CD4-positive, CD25-positive, alpha-beta regulatory T cell (primary cell): ENCODE data around the gene NXPH2. TPM values are rescaled to one million over a fixed set of nuclear protein-coding genes. Genes with fewer than 3 reads are reported as not detected.

Source experiments
- ATAC-seq, 2 donors: fragments of 150-1000 bp; cut with Tn5 transposase; one replicate each; pipeline ENCODE4 v1.10.0; 2021; ENCODE audit warnings: low read depth in 2 of 2, moderate number of reproducible peaks in 2 of 2, moderate library complexity in 1 of 2
- DNase-seq, 3 donors: peaks; one replicate each; pipeline versions ENCODE4 v3.0.0 to v3.0.0-alpha.2; 2012 to 2022; ENCODE audit warnings: mixed read lengths in 1 of 3
- H3K27ac ChIP-seq: one replicate; pipeline ENCODE4 v1.7.0; 2013; ENCODE audit warnings: mild to moderate bottlenecking, low read length; ENCODE audit not compliant: insufficient read depth, poor library complexity, severe bottlenecking
- H3K27me3 ChIP-seq: one replicate; pipeline ENCODE4 v1.7.0; 2013; ENCODE audit warnings: low read length; ENCODE audit not compliant: control insufficient read depth, insufficient read depth
- H3K36me3 ChIP-seq: one replicate; pipeline ENCODE4 v1.7.0; 2013; ENCODE audit warnings: mild to moderate bottlenecking, low read length, moderate library complexity; ENCODE audit not compliant: control insufficient read depth, insufficient read depth
- H3K4me1 ChIP-seq: 2 replicates; pipeline ENCODE4 v1.7.0; 2013; ENCODE audit warnings: mild to moderate bottlenecking, low read length; ENCODE audit not compliant: insufficient read depth, control insufficient read depth, poor library complexity, severe bottlenecking
- H3K4me3 ChIP-seq: one replicate; pipeline ENCODE4 v1.7.0; 2013; ENCODE audit warnings: low read depth, mild to moderate bottlenecking, low read length, moderate library complexity
- H3K9me3 ChIP-seq, 2 experiments: 1 replicate in 1 of 2; 2 replicates in 1 of 2; pipeline ENCODE4 v1.7.0; 2013; ENCODE audit warnings: low read length in 2 of 2, mild to moderate bottlenecking in 1 of 2, moderate library complexity in 1 of 2; ENCODE audit not compliant: control insufficient read depth in 2 of 2
- H3K27ac Mint-ChIP-seq, 3 donors: one replicate each; pipeline ENCODE4 v1.8.0; 2020 to 2022; ENCODE audit warnings: mild to moderate bottlenecking in 3 of 3, mixed read lengths in 3 of 3, moderate library complexity in 2 of 3
- H3K27me3 Mint-ChIP-seq: one replicate; pipeline ENCODE4 v1.8.0; 2022; ENCODE audit warnings: mild to moderate bottlenecking, mixed read lengths
- H3K36me3 Mint-ChIP-seq: one replicate; pipeline ENCODE4 v1.8.0; 2020; ENCODE audit warnings: mixed read lengths
- H3K4me1 Mint-ChIP-seq, 4 donors: one replicate each; pipeline ENCODE4 v1.8.0; 2020 to 2022; ENCODE audit warnings: mixed read lengths in 4 of 4, mild to moderate bottlenecking in 1 of 4
- H3K4me3 Mint-ChIP-seq, 4 donors: one replicate each; pipeline ENCODE4 v1.8.0; 2020 to 2022; ENCODE audit warnings: mild to moderate bottlenecking in 4 of 4, mixed read lengths in 4 of 4, moderate library complexity in 3 of 4
- H3K9me3 Mint-ChIP-seq, 7 donors: one replicate each; pipeline ENCODE4 v1.8.0; 2020 to 2022; ENCODE audit warnings: mixed read lengths in 7 of 7, mild to moderate bottlenecking in 3 of 7, moderate library complexity in 2 of 7
- polyA plus RNA-seq, 4 donors: library from polyadenylated mRNA; unstranded; fragments of 300-500 nt; fragmentation: Illumina TruSeq; gene quantifications; one replicate each; pipeline ENCODE4 v1.2.3, GENCODE V29; 2021
- total RNA-seq: library from RNA; stranded (reverse); gene quantifications from one replicate; pipeline ENCODE4 v1.2.3, GENCODE V29; 2022

NXPH2 gene
- total and polyA plus RNA-seq, 5 donors from 2014 or later, result not detected

GRCh38 chr2:138718405-138718804 is 61.8 kb downstream of the NXPH2 start:
- no peaks in the 10 kb centered on the region for H3K36me3 ChIP-seq
- H3K4me3 Mint-ChIP-seq, result no peak overlapping the region
- H3K36me3 Mint-ChIP-seq, result no peaks in the 10 kb centered on the region
- H3K9me3 ChIP-seq, result no peaks in the 10 kb centered on the region
- H3K4me1 ChIP-seq, result no peaks in the 10 kb centered on the region
- peaks cover 6% of the 10 kb centered on the region for H3K27me3 Mint-ChIP-seq
- no peak for ATAC-seq
- H3K4me1 Mint-ChIP-seq, result no peaks in the 10 kb centered on the region
- no peak overlapping the region for H3K27ac ChIP-seq
- no peak overlapping the region for H3K4me3 ChIP-seq
- H3K27me3 ChIP-seq, result no peaks in the 10 kb centered on the region
- no peak for DNase-seq
- H3K27ac Mint-ChIP-seq, result no peak overlapping the region
- no peaks in the 10 kb centered on the region for H3K9me3 Mint-ChIP-seq

DNA sequence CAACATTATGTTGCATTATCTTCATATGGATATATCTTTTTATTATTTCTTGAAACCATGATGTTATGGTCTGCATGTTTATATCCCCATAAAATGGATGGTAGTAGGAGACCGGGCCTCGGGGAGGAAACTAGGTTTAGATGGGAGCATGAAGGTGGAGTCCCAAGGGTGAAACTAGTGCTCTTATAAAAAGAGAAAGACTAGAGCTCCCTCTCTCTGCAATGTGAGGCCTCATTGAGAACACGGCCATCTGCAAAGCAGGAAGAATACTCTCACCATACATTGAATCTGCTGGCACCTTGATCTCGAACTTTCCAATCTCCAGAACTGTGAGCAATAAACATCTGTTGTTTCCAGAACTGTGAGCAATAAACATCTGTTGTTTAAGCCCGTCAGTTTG is 64.0 kb downstream of the NXPH2 start:
- ATAC-seq (no peak), DNase-seq (no peak)
- no peak overlapping the region for H3K27ac ChIP-seq
- no peak overlapping the region for H3K4me3 ChIP-seq
- Mint-ChIP-seq H3K27me3 (peaks cover 6% of the 10 kb centered on the region), H3K36me3 (no peaks in the 10 kb centered on the region), H3K9me3 (peaks cover 0 to 5% (median 0%) of the 10 kb centered on the region in 7 donors), H3K4me1 (peaks cover 0 to 3% (median 0%) of the 10 kb centered on the region in 4 donors), H3K27ac (no peak overlapping the region), H3K4me3 (no peak overlapping the region)
- no peaks in the 10 kb centered on the region for H3K27me3 ChIP-seq
- no peaks in the 10 kb centered on the region for H3K4me1 ChIP-seq
- no peaks in the 10 kb centered on the region for H3K9me3 ChIP-seq
- H3K36me3 ChIP-seq, result no peaks in the 10 kb centered on the region

GRCh38 chr2:138713504-138713903 is 66.7 kb downstream of the NXPH2 start:
- Mint-ChIP-seq H3K27me3 (peaks cover 6% of the 10 kb centered on the region), H3K4me1 (peaks cover 0 to 3% (median 0%) of the 10 kb centered on the region in 4 donors), H3K4me3 (no peak overlapping the region), H3K36me3 (no peaks in the 10 kb centered on the region), H3K27ac (no peak overlapping the region), H3K9me3 (peaks cover 0 to 5% (median 0%) of the 10 kb centered on the region in 7 donors)
- ATAC-seq (no peak), DNase-seq (no peak)
- Histone ChIP-seq H3K27me3 (no peaks in the 10 kb centered on the region), H3K4me3 (no peak overlapping the region), H3K9me3 (no peaks in the 10 kb centered on the region), H3K4me1 (no peaks in the 10 kb centered on the region), H3K27ac (no peak overlapping the region), H3K36me3 (no peaks in the 10 kb centered on the region)

GRCh38 chr2:138713069-138713496 is 67.1 kb downstream of the NXPH2 start:
- Histone ChIP-seq H3K36me3 (no peaks in the 10 kb centered on the region), H3K27ac (no peak overlapping the region), H3K4me3 (no peak overlapping the region), H3K4me1 (no peaks in the 10 kb centered on the region), H3K9me3 (no peaks in the 10 kb centered on the region), H3K27me3 (no peaks in the 10 kb centered on the region)
- DNase-seq (no peak), ATAC-seq (no peak)
- Mint-ChIP-seq H3K4me3 (no peak overlapping the region), H3K9me3 (peaks cover 0 to 5% (median 0%) of the 10 kb centered on the region in 7 donors), H3K27ac (no peak overlapping the region), H3K36me3 (no peaks in the 10 kb centered on the region), H3K4me1 (peaks cover 0 to 3% (median 0%) of the 10 kb centered on the region in 4 donors), H3K27me3 (peaks cover 6% of the 10 kb centered on the region)

DNA sequence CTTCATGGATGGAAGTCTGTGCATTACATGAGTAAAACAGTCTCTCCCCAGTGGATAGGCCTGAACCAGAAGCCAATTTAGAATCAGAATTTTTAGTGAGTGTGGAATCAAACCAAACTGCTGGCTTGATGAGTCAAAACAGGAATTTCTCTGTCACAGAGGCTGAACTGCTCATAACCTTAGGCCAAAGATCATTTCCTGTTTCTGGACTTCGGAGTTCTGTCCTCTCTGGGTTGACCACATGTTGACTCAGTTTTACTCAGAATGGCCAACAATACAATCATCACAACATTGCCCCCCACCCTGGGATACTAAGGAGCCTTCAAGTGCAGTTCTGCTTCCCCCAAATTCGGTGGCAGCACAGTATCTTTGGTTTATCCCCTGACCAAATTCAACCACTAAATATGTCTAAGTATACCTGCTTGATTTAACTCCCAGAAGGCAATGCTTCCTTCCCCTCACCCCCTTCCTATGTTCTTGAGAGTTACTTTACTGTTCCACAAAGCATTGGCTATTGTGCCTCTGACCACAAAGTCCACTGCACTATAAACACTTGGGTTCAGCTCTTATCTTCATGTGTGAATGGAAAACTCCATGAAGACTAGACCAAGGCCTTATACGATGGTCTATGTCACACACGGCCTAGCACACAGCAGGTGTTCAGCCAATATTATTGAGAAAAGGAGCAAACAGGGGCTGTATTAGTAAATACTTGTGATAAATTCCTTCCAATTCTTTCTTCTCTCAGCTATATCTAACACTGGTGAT is 67.8 kb downstream of the NXPH2 start:
- H3K4me1 ChIP-seq, result no peaks in the 10 kb centered on the region
- Mint-ChIP-seq H3K27me3 (peaks cover 6% of the 10 kb centered on the region), H3K27ac (no peak overlapping the region), H3K9me3 (peaks cover 0 to 5% (median 0%) of the 10 kb centered on the region in 7 donors), H3K4me3 (no peak overlapping the region), H3K4me1 (peaks cover 0 to 3% (median 0%) of the 10 kb centered on the region in 4 donors), H3K36me3 (no peaks in the 10 kb centered on the region)
- H3K9me3 ChIP-seq, result no peaks in the 10 kb centered on the region
- no peaks in the 10 kb centered on the region for H3K27me3 ChIP-seq
- DNase-seq (no peak), ATAC-seq (no peak)
- H3K36me3 ChIP-seq, result no peaks in the 10 kb centered on the region
- no peak overlapping the region for H3K27ac ChIP-seq
- no peak overlapping the region for H3K4me3 ChIP-seq

DNA sequence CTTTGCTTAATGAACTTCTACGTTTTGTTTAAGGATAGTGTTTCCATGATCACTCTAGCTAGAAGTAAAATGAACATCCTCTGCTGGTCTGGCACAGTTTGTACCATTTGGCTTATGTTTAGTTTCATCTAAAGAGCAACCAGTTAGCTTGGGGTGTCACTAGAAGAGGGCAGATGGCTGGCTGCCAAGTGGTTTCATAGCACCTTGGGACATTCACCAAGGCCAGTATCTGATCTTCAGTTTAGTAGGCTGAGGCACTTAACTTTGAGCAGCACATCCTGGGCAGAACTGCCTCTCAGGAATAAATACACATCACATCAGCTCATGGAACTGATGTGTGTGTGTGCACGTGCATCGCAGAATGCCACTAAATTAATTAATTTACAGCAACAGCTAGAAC is 68.4 kb downstream of the NXPH2 start:
- Histone ChIP-seq H3K27ac (no peak overlapping the region), H3K36me3 (no peaks in the 10 kb centered on the region), H3K4me1 (no peaks in the 10 kb centered on the region), H3K4me3 (no peak overlapping the region), H3K27me3 (no peaks in the 10 kb centered on the region), H3K9me3 (no peaks in the 10 kb centered on the region)
- Mint-ChIP-seq H3K4me1 (peaks cover 0 to 3% (median 0%) of the 10 kb centered on the region in 4 donors), H3K27ac (no peak overlapping the region), H3K27me3 (peaks cover 6% of the 10 kb centered on the region), H3K36me3 (no peaks in the 10 kb centered on the region), H3K4me3 (no peak overlapping the region), H3K9me3 (peaks cover 0 to 5% (median 0%) of the 10 kb centered on the region in 7 donors)
- DNase-seq (no peak), ATAC-seq (no peak)

GRCh38 chr2:138708682-138709241 is 71.4 kb downstream of the NXPH2 start:
- no peak for ATAC-seq
- DNase-seq, result no peak
- Mint-ChIP-seq H3K4me3 (no peak overlapping the region), H3K9me3 (peaks cover 0 to 5% (median 0%) of the 10 kb centered on the region in 7 donors), H3K4me1 (peaks cover 0 to 3% (median 0%) of the 10 kb centered on the region in 4 donors), H3K27me3 (no peaks in the 10 kb centered on the region), H3K36me3 (no peaks in the 10 kb centered on the region), H3K27ac (no peak overlapping the region)
- no peak overlapping the region for H3K4me3 ChIP-seq
- no peaks in the 10 kb centered on the region for H3K4me1 ChIP-seq
- no peaks in the 10 kb centered on the region for H3K36me3 ChIP-seq
- no peaks in the 10 kb centered on the region for H3K9me3 ChIP-seq
- H3K27me3 ChIP-seq, result no peaks in the 10 kb centered on the region
- no peak overlapping the region for H3K27ac ChIP-seq
